ENCODE measurements around the gene A4GNT.

The A4GNT gene

DNA sequence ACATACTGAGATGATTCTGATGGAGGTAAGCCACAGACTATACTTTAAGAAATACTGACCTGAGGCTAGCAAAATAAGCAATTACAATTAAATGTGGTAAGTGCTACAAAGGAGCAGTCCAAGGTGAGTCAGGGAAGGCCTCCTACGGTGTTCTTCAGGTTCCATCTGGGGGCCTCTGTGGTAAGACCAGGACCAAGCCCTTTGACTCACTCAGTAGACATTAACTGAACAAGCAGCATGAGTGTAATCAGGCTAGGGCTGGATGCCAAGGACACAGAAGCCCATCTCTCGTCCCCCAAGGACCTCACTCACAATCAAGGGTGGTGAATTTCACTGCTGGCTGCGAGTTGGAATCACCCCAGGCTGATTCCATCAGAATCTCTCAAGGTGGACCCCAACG lies 54.1 kb downstream of the A4GNT start:
- DNase-seq, result no peak
